GM19099 (cell line): ENCODE data around the gene PON2.

Source experiments
- POLR2A ChIP-seq: IDR thresholded peaks from 3 replicates; pipeline ENCODE4 v1.6.1; 2011; ENCODE audit warnings: low read depth; ENCODE audit not compliant: insufficient read length; ENCODE audit errors: extremely low read depth

Gene PON2

GRCh38 chr7:95398155-95398940 lies 36.5 kb downstream of the PON2 start:
- TF ChIP-seq POLR2A = no peak

- no peak for TF ChIP-seq POLR2A
These were observed 37.4 kb downstream of the PON2 start for GRCh38 chr7:95397381-95397780.

GRCh38 chr7:95396136-95397032 lies 38.4 kb downstream of the PON2 start, which contains the start of gene PON3:
PON3 (minus strand) TSS chr7:95396375; CDS start chr7:95396350, 25 bp downstream.
- no peak for TF ChIP-seq POLR2A

- no peak for TF ChIP-seq POLR2A
These were observed 39.1 kb downstream of the PON2 start for GRCh38 chr7:95395755-95396135.

- TF ChIP-seq POLR2A = no peak
These were observed 40.5 kb downstream of the PON2 start for GRCh38 chr7:95394370-95394769.

GRCh38 chr7:95391761-95392160 lies 43.1 kb downstream of the PON2 start:
- no peak for TF ChIP-seq POLR2A

GRCh38 chr7:95389516-95389915 lies 45.3 kb downstream of the PON2 start:
- no peak for TF ChIP-seq POLR2A

- no peak for TF ChIP-seq POLR2A
These were observed 58.0 kb downstream of the PON2 start for GRCh38 chr7:95376632-95377400.

- no peak for TF ChIP-seq POLR2A
These were observed 59.1 kb downstream of the PON2 start for GRCh38 chr7:95375591-95376257.

- no peak for TF ChIP-seq POLR2A
These were observed 61.5 kb downstream of the PON2 start for GRCh38 chr7:95373323-95373722.

- TF ChIP-seq POLR2A = no peak
These were observed 66.6 kb downstream of the PON2 start for GRCh38 chr7:95368235-95368634.

- TF ChIP-seq POLR2A = no peak
These were observed 67.2 kb downstream of the PON2 start for GRCh38 chr7:95367606-95368005.

- no peak for TF ChIP-seq POLR2A
These were observed 69.7 kb downstream of the PON2 start for GRCh38 chr7:95365151-95365550.

GRCh38 chr7:95357623-95358022 lies 77.2 kb downstream of the PON2 start:
- TF ChIP-seq POLR2A = no peak
